ENCODE data around the gene IKZF4. TPM values are rescaled to one million over a fixed set of nuclear protein-coding genes. Genes with fewer than 3 reads are reported as not detected.

The IKZF4 gene
- total and polyA plus RNA-seq, 2 experiments from 2014 or later, result 4.6 to 9.0 TPM

DNA sequence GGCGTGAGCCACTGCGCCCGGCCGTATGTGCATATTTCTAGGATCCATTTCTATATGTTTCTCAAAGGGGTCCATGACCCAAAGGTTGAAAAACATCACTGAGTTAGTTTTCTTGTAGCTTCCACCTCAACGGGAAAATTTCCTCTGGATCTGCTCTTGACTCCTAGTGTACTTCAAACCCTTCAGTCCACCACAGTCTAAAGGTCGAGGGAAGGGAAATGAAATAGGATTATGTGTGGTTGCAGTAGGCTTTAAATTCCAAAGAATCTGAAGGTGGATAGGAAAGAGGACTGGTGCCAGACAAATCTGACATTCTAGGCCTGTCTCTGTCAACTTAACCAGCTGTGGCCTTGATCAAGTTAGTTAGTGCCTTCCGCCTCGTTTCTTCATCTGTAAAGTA, 25.5 kb upstream of the IKZF4 start:
- no peak overlapping the region for H3K27ac ChIP-seq (ENCODE audit: low read depth)
- peaks cover 49% of the 10 kb centered on the region for H3K36me3 Mint-ChIP-seq (ENCODE audit: low read depth)

More for the DNA sequence above, 25.5 kb upstream of the IKZF4 start:
- no peaks in the 10 kb centered on the region for H4K20me1 ChIP-seq (replicated peaks; ENCODE audit: insufficient read depth)
- no peak overlapping the region for H2AFZ ChIP-seq
- H3K4me3 Mint-ChIP-seq, result no peak overlapping the region; the same call in 2 of the 3 replicates
- H3K4me1 ChIP-seq (ENCODE audit: insufficient read depth), result 0 out of 2 replicates have a peak, but pooled peaks cover 4% of the 10 kb centered on the region
- H3K4me1 Mint-ChIP-seq, result no peaks in the 10 kb centered on the region; the same call in 2 of the 3 replicates
- H3K4me3 ChIP-seq, result no peak overlapping the region
- ATAC-seq (no peak), DNase-seq (ENCODE audit: low spot score) (no peak)
- peaks cover 27% of the 10 kb centered on the region for H3K36me3 ChIP-seq (ENCODE audit: insufficient read depth)
- TF ChIP-seq POLR2AphosphoS5 (IDR thresholded peaks at IDR 0.05; ENCODE audit: low read depth), result no peak
- no peak for TF ChIP-seq NANOG (IDR thresholded peaks at IDR 0.05; ENCODE audit: borderline replicate concordance)
- no peak for TF ChIP-seq EZH2 (IDR thresholded peaks at IDR 0.05; ENCODE audit: low read depth, unreplicated experiment)
- TF ChIP-seq, protein P1, sequence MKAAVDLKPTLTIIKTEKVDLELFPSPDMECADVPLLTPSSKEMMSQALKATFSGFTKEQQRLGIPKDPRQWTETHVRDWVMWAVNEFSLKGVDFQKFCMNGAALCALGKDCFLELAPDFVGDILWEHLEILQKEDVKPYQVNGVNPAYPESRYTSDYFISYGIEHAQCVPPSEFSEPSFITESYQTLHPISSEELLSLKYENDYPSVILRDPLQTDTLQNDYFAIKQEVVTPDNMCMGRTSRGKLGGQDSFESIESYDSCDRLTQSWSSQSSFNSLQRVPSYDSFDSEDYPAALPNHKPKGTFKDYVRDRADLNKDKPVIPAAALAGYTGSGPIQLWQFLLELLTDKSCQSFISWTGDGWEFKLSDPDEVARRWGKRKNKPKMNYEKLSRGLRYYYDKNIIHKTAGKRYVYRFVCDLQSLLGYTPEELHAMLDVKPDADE (IDR thresholded peaks at IDR 0.05), result no peak
- TF ChIP-seq, protein P2, sequence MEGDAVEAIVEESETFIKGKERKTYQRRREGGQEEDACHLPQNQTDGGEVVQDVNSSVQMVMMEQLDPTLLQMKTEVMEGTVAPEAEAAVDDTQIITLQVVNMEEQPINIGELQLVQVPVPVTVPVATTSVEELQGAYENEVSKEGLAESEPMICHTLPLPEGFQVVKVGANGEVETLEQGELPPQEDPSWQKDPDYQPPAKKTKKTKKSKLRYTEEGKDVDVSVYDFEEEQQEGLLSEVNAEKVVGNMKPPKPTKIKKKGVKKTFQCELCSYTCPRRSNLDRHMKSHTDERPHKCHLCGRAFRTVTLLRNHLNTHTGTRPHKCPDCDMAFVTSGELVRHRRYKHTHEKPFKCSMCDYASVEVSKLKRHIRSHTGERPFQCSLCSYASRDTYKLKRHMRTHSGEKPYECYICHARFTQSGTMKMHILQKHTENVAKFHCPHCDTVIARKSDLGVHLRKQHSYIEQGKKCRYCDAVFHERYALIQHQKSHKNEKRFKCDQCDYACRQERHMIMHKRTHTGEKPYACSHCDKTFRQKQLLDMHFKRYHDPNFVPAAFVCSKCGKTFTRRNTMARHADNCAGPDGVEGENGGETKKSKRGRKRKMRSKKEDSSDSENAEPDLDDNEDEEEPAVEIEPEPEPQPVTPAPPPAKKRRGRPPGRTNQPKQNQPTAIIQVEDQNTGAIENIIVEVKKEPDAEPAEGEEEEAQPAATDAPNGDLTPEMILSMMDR (conservative IDR thresholded peaks at IDR 0.05; ENCODE audit: low read depth in 2 of 2), result no peak
- TF ChIP-seq, protein P3, sequence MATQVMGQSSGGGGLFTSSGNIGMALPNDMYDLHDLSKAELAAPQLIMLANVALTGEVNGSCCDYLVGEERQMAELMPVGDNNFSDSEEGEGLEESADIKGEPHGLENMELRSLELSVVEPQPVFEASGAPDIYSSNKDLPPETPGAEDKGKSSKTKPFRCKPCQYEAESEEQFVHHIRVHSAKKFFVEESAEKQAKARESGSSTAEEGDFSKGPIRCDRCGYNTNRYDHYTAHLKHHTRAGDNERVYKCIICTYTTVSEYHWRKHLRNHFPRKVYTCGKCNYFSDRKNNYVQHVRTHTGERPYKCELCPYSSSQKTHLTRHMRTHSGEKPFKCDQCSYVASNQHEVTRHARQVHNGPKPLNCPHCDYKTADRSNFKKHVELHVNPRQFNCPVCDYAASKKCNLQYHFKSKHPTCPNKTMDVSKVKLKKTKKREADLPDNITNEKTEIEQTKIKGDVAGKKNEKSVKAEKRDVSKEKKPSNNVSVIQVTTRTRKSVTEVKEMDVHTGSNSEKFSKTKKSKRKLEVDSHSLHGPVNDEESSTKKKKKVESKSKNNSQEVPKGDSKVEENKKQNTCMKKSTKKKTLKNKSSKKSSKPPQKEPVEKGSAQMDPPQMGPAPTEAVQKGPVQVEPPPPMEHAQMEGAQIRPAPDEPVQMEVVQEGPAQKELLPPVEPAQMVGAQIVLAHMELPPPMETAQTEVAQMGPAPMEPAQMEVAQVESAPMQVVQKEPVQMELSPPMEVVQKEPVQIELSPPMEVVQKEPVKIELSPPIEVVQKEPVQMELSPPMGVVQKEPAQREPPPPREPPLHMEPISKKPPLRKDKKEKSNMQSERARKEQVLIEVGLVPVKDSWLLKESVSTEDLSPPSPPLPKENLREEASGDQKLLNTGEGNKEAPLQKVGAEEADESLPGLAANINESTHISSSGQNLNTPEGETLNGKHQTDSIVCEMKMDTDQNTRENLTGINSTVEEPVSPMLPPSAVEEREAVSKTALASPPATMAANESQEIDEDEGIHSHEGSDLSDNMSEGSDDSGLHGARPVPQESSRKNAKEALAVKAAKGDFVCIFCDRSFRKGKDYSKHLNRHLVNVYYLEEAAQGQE (IDR thresholded peaks at IDR 0.05; ENCODE audit: unreplicated experiment), result no peak
- no peak for TF ChIP-seq ZNF331 (CRISPR knock-in tag; IDR thresholded peaks at IDR 0.05; ENCODE audit: low read depth)
- no peak for TF ChIP-seq EZH2phosphoT487 (IDR thresholded peaks at IDR 0.05; ENCODE audit: unreplicated experiment)
- TF ChIP-seq ZNF114 (CRISPR knock-in tag; IDR thresholded peaks at IDR 0.05), result no peak
- TF ChIP-seq STAT1 (IDR thresholded peaks at IDR 0.05; ENCODE audit: unreplicated experiment), result no peak
- TF ChIP-seq JUNB (IDR thresholded peaks at IDR 0.05; ENCODE audit: unreplicated experiment), result no peak
- TF ChIP-seq, protein P4, sequence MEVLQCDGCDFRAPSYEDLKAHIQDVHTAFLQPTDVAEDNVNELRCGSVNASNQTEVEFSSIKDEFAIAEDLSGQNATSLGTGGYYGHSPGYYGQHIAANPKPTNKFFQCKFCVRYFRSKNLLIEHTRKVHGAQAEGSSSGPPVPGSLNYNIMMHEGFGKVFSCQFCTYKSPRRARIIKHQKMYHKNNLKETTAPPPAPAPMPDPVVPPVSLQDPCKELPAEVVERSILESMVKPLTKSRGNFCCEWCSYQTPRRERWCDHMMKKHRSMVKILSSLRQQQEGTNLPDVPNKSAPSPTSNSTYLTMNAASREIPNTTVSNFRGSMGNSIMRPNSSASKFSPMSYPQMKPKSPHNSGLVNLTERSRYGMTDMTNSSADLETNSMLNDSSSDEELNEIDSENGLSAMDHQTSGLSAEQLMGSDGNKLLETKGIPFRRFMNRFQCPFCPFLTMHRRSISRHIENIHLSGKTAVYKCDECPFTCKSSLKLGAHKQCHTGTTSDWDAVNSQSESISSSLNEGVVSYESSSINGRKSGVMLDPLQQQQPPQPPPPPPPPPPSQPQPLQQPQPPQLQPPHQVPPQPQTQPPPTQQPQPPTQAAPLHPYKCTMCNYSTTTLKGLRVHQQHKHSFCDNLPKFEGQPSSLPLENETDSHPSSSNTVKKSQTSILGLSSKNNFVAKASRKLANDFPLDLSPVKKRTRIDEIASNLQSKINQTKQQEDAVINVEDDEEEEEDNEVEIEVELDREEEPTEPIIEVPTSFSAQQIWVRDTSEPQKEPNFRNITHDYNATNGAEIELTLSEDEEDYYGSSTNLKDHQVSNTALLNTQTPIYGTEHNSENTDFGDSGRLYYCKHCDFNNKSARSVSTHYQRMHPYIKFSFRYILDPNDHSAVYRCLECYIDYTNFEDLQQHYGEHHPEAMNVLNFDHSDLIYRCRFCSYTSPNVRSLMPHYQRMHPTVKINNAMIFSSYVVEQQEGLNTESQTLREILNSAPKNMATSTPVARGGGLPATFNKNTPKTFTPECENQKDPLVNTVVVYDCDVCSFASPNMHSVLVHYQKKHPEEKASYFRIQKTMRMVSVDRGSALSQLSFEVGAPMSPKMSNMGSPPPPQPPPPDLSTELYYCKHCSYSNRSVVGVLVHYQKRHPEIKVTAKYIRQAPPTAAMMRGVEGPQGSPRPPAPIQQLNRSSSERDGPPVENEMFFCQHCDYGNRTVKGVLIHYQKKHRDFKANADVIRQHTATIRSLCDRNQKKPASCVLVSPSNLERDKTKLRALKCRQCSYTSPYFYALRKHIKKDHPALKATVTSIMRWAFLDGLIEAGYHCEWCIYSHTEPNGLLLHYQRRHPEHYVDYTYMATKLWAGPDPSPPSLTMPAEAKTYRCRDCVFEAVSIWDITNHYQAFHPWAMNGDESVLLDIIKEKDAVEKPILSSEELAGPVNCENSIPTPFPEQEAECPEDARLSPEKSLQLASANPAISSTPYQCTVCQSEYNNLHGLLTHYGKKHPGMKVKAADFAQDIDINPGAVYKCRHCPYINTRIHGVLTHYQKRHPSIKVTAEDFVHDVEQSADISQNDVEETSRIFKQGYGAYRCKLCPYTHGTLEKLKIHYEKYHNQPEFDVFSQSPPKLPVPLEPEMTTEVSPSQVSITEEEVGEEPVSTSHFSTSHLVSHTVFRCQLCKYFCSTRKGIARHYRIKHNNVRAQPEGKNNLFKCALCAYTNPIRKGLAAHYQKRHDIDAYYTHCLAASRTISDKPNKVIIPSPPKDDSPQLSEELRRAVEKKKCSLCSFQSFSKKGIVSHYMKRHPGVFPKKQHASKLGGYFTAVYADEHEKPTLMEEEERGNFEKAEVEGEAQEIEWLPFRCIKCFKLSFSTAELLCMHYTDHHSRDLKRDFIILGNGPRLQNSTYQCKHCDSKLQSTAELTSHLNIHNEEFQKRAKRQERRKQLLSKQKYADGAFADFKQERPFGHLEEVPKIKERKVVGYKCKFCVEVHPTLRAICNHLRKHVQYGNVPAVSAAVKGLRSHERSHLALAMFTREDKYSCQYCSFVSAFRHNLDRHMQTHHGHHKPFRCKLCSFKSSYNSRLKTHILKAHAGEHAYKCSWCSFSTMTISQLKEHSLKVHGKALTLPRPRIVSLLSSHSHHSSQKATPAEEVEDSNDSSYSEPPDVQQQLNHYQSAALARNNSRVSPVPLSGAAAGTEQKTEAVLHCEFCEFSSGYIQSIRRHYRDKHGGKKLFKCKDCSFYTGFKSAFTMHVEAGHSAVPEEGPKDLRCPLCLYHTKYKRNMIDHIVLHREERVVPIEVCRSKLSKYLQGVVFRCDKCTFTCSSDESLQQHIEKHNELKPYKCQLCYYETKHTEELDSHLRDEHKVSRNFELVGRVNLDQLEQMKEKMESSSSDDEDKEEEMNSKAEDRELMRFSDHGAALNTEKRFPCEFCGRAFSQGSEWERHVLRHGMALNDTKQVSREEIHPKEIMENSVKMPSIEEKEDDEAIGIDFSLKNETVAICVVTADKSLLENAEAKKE (CRISPR knock-in tag; IDR thresholded peaks at IDR 0.05), result no peak
- no peak for TF ChIP-seq CREB1 (CRISPR knock-in tag; IDR thresholded peaks at IDR 0.05; ENCODE audit: low read depth)
- H3K27me3 ChIP-seq (ENCODE audit: insufficient read depth), result no peaks in the 10 kb centered on the region
- no peak overlapping the region for H3K4me2 ChIP-seq
- H3K27me3 Mint-ChIP-seq (ENCODE audit: insufficient read depth, low read depth, poor library complexity), result peaks cover 8% of the 10 kb centered on the region
- H3K79me2 ChIP-seq (replicated peaks; ENCODE audit: insufficient read depth), result peaks cover 8% of the 10 kb centered on the region; the same call in 1 of the 2 replicates
- H3K9me3 Mint-ChIP-seq, result no peaks in the 10 kb centered on the region
- H3K9me2 ChIP-seq (ENCODE audit: insufficient read depth), result no peaks in the 10 kb centered on the region
- H3K27ac Mint-ChIP-seq, result no peak overlapping the region
- peaks cover 7% of the 10 kb centered on the region; the same call in 1 of the 2 replicates for H3F3A ChIP-seq (replicated peaks; ENCODE audit: low read depth)
